ENCODE data around the gene CXCL14. TPM values are rescaled to one million over a fixed set of nuclear protein-coding genes. Genes with fewer than 3 reads are reported as not detected.

The CXCL14 gene
- total RNA-seq, 1 experiment from 2014 or later, result not detected

DNA sequence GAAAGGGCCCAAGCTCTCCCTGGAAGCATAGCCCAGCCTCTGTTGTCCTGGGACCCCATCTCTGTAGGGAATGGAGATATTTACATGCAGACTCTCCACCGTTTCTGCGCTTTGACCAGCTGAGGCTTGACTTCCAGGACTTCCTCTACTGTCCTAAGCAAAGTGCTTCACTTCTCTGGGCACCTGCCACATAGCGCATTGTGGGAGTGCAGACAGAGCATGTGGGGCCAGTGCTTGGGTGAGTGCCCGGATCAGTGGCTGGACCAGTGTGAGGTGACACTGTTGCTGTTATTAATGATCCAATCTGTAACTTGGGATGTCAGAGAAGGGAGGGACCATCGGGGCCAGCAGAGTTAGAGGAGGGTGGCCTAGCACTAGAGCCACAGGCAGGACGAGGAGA lies 10.5 kb downstream of the CXCL14 start:
- DNase-seq (ENCODE audit: low read depth), result no peak

- DNase-seq (ENCODE audit: low read depth), result no peak
Measured at GRCh38 chr5:135567661-135568060, 11.1 kb downstream of the CXCL14 start.

- DNase-seq (ENCODE audit: low read depth), result no peak
Measured at GRCh38 chr5:135566422-135567400, 12.1 kb downstream of the CXCL14 start.

DNA sequence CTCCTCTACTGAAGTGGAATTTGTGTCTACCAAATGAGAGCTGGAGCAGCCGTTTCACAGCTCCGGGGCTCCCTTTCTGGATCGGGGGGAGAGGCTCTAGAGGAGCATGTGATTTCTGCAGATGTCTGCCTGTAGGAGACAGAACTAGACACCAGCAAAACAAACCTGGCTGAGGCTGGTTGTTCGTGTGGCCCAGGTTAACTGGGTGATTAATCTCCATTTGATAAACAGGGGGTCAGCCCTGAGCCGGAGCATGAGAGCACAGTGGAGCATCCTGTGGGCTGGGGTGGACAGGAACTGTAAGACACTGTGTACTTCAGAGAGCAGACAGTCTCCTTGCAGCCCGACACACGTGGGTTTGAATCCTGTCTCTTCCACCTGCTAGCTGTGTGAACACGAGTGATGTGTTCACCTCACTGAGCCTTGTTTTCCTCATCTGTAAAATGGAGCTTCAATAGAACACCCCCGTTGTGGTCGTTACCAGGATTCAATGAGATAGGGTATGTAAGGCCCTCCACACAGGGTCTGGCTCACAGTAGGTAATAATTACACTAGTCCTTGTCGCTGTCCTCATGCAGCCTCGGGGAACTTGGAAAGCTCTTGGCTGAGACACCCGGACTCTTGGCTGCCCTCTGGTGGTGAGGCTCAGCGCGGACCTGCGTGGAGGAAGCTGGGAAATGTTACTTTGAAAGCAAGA lies 12.9 kb downstream of the CXCL14 start:
- peak; percentile 27 for DNase-seq (ENCODE audit: low read depth)

GRCh38 chr5:135565266-135565665 lies 13.5 kb downstream of the CXCL14 start:
- DNase-seq (ENCODE audit: low read depth), result no peak

- DNase-seq (ENCODE audit: low read depth), result no peak
Measured at GRCh38 chr5:135564331-135564730, 14.5 kb downstream of the CXCL14 start.

- no peak for DNase-seq (ENCODE audit: low read depth)
Measured at GRCh38 chr5:135561266-135561665, 17.5 kb downstream of the CXCL14 start.

- DNase-seq (ENCODE audit: low read depth), result peak; percentile 58
Measured at GRCh38 chr5:135560858-135561257, 17.9 kb downstream of the CXCL14 start.

- peak; percentile 29 for DNase-seq (ENCODE audit: low read depth)
Measured at GRCh38 chr5:135559354-135559753, 19.4 kb downstream of the CXCL14 start.

GRCh38 chr5:135557076-135557838 lies 21.5 kb downstream of the CXCL14 start:
- DNase-seq (ENCODE audit: low read depth), result no peak

GRCh38 chr5:135556620-135557019 lies 22.2 kb downstream of the CXCL14 start:
- no peak for DNase-seq (ENCODE audit: low read depth)

- DNase-seq (ENCODE audit: low read depth), result no peak
Measured at GRCh38 chr5:135555530-135555929, 23.3 kb downstream of the CXCL14 start.

GRCh38 chr5:135553688-135554462 lies 24.9 kb downstream of the CXCL14 start:
- DNase-seq (ENCODE audit: low read depth), result peak; percentile 29

DNA sequence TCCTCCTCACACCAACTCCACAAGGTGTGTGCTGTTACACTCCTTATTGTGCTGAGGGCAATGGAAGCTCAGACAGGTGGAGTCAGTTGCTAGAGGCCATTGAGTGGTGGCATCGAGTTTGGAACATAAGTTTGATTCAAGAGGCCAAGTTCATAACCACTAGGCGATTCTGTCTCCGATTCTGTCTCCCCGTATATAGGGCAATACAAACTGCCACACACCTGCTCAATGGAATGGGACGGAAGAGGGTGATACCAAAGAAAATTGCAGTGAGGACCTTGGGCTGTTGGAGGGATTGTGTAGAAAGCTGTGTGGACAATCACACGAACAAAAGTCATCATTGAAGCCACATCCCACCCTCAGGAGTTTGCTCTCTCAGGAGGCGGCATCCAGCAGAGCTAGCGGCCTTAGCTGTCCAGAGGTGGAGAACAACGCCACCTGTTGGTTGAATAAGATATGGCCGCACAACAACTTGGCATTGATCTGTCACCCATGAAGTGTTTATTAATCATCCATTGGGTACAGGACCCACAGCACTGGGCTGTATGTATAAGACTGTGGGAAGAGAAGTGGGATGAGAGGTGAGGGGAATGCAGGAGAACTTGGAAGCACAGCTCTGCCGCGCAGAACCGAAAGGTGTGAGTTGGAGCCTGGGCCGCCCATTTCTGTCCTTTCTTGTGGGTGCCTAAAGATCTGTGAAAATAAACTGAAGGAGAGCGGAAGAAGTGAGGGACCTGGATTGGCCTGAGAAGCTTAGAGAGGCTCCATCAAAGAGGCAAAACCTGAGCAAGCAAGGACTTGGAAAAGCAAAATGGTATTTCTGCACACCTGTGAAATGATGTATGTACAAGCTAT lies 27.0 kb downstream of the CXCL14 start:
- DNase-seq (ENCODE audit: low read depth), result peak; percentile 46

GRCh38 chr5:135549413-135549812 lies 29.4 kb downstream of the CXCL14 start:
- no peak for DNase-seq (ENCODE audit: low read depth)

- no peak for DNase-seq (ENCODE audit: low read depth)
Measured at GRCh38 chr5:135547590-135548254, 31.1 kb downstream of the CXCL14 start.

DNA sequence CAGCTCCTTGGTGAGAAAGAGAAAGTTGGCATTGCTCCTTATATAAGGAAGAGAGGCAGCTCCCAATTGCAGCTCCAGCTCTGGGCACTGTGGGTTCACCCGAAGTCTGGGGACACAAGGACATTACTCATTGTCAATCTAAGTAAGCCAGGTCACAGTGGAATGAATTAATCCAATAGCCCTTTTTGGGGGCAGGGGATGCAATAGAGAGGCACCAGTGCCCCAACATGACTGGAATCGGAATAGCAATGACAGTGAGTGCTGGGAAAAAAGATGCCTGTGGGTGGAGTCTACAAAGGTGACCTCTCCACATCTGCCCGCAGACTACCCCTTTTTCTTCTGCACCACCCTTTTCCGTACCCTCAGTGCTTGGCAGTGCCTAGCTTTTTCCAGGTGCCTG lies 31.9 kb downstream of the CXCL14 start:
- no peak for DNase-seq (ENCODE audit: low read depth)

DNA sequence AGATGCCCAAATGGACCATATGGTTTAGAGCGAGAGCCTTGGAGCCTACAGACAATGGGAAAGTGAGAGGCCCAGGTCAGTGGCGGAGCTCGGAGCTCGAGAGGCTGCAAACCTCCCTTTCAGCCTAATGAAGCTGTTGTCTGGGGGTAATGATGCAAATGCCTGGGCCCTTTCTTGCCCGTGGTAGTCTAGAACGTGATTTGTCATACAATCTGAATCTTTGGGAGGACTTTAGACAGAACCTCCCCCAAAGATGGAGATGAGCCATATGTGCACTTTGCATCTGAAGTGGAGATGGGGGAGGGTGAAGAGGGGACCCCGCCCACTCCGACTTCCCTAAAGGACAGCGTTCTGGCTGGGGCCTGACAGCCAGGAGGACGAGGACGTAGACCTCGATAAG lies 32.7 kb downstream of the CXCL14 start:
- DNase-seq (ENCODE audit: low read depth), result no peak

GRCh38 chr5:135545099-135545498 lies 33.7 kb downstream of the CXCL14 start:
- DNase-seq (ENCODE audit: low read depth), result no peak

Data from LHCN-M2 (cell line).